Motor neuron (in vitro differentiated cells): Measurements from ENCODE around the gene TTC39A. TPM values are rescaled to one million over a fixed set of nuclear protein-coding genes. Genes with fewer than 3 reads are reported as not detected.

Source experiments
- ATAC-seq, 8 experiments: fragments of 200-7000 bp; cut with Tn5 transposase; replicated peaks in 6 of 8; 2 replicates each; pipeline ENCODE4 v1.8.0; 2021; ENCODE audit warnings: mild to moderate bottlenecking in 8 of 8, moderate library complexity in 8 of 8
- H3K27ac ChIP-seq, 2 donors: fragments of 250-450 bp; sonication (Bioruptor Pico); 2 replicates each; pipeline ENCODE4 v1.9.0; 2021; ENCODE audit warnings: antibody characterized with exemption in 2 of 2, mild to moderate bottlenecking in 2 of 2, moderate library complexity in 1 of 2
- H3K4me1 ChIP-seq, 2 donors: fragments of 250-450 bp; sonication (Bioruptor Pico); replicated peaks in 1 of 2; 2 replicates each; pipeline ENCODE4 v1.6.1; 2021; ENCODE audit warnings: antibody characterized with exemption in 2 of 2, mild to moderate bottlenecking in 2 of 2, moderate library complexity in 1 of 2
- H3K4me3 ChIP-seq, 5 donors: fragments of 250-450 bp; sonication (Bioruptor Pico); 2 replicates each; pipeline ENCODE4 v1.9.0; 2021; ENCODE audit warnings: antibody characterized with exemption in 5 of 5, mild to moderate bottlenecking in 5 of 5, moderate library complexity in 4 of 5
- WGBS, 10 experiments: fragments of 450-650 bp; shearing (Covaris generic); methylation state at CpG; one replicate each; pipeline ENCODE4 v1.0.0; 2022; 5-methylcytosine and 5-hydroxymethylcytosine counted together
- in situ Hi-C, 9 experiments: fragments of 400-800 bp; cut with MboI; loops; one replicate each; pipeline ENCODE4 v1.15.0; 2021; ENCODE audit warnings: low sequenced_read_pairs in 9 of 9, low pct_unique_long_range_greater_than_20kb in 2 of 9; ENCODE audit not compliant: unreplicated experiment in 9 of 9
- total RNA-seq, 8 experiments: library from RNA; unstranded; fragments of 300-600 nt; gene quantifications; 2 replicates each; pipeline versions ENCODE4 v1.2.3 to v1.2.4, GENCODE V29; 2022

Gene TTC39A
- 1 to 10 TPM; 1.1 to 4.8 (median 2.2) TPM for total RNA-seq

GRCh38 chr1:51330331-51331201 is at the start of gene TTC39A:
Gene TTC39A (minus strand): TSS chr1:51330562. CDS start chr1:51330477, 85 bp downstream.
- ATAC-seq = peak; percentile 6 to 62 (median 42)
- Histone ChIP-seq H3K4me3 (peak within 1 kb of the TSS; percentile 27 to 41 (median 39)), H3K4me1 (peaks cover 14 to 16% of the 10 kb centered on the region in 2 donors), H3K27ac (peak within 1 kb of the TSS; percentile 32 to 49)
- WGBS, 10 experiments = 0 to 53% methylated on average over 1 to 3 of the region's 87 CpGs; no CpG with 5 or more reads in 8 of the 10 experiments
- in situ Hi-C loops = loop anchor here in 1 of 9 experiments (25.0 kb wide), 1 partner anchor 207 kb away; no protein-coding TSS in a partner anchor

GRCh38 chr1:51378871-51379270 is 48.5 kb upstream of the TTC39A start:
- Histone ChIP-seq H3K4me3 (no peak overlapping the region), H3K27ac (no peak overlapping the region), H3K4me1 (no peaks in the 10 kb centered on the region)
- in situ Hi-C loops = no loop called here
- WGBS, 10 experiments = 85 to 100% (median 96%) methylated on average over 1 to 6 of the region's 6 CpGs; no CpG with 5 or more reads in 2 of the 10 experiments
- no peak for ATAC-seq

GRCh38 chr1:51373898-51374297 is 43.5 kb upstream of the TTC39A start:
- 79 to 100% (median 100%) methylated on average over 1 to 3 of the region's 3 CpGs; no CpG with 5 or more reads in 1 of the 10 experiments for WGBS, 10 experiments
- H3K4me3 ChIP-seq = no peak overlapping the region
- no peaks in the 10 kb centered on the region for H3K4me1 ChIP-seq
- no peak overlapping the region for H3K27ac ChIP-seq
- no peak for ATAC-seq
- in situ Hi-C loops = no loop called here

GRCh38 chr1:51372561-51372960 is 42.2 kb upstream of the TTC39A start:
- ATAC-seq = no peak
- in situ Hi-C loops = no loop called here
- H3K27ac ChIP-seq = no peak overlapping the region
- H3K4me1 ChIP-seq = no peaks in the 10 kb centered on the region
- H3K4me3 ChIP-seq = no peak overlapping the region

GRCh38 chr1:51369171-51369570 is 38.8 kb upstream of the TTC39A start:
- Histone ChIP-seq H3K4me1 (no peaks in the 10 kb centered on the region), H3K27ac (no peak overlapping the region), H3K4me3 (no peak overlapping the region)
- in situ Hi-C loops = no loop called here
- ATAC-seq = no peak
- WGBS, 10 experiments = 87 to 100% (median 95%) methylated on average over 1 to 4 of the region's 4 CpGs

- no peak for ATAC-seq
- in situ Hi-C loops = no loop called here
- no peak overlapping the region for H3K4me3 ChIP-seq
- no peak overlapping the region for H3K27ac ChIP-seq
- whole genome bisulfite sequencing, 10 experiments = 88 to 100% (median 100%) methylated on average over 1 of the region's 1 CpG; no CpG with 5 or more reads in 7 of the 10 experiments
- H3K4me1 ChIP-seq = no peaks in the 10 kb centered on the region
Measured at GRCh38 chr1:51365774-51366173, 35.4 kb upstream of the TTC39A start.

- in situ Hi-C loops = no loop called here
Measured at GRCh38 chr1:51359879-51360278, 29.5 kb upstream of the TTC39A start.

GRCh38 chr1:51355382-51355781 is 25.0 kb upstream of the TTC39A start:
- Histone ChIP-seq H3K4me1 (no peaks in the 10 kb centered on the region), H3K4me3 (no peak overlapping the region), H3K27ac (no peak overlapping the region)
- in situ Hi-C loops = no loop called here
- ATAC-seq = no peak
- WGBS, 10 experiments = 83 to 100% (median 93%) methylated on average over 1 of the region's 1 CpG

More at GRCh38 chr1:51359879-51360278, 29.5 kb upstream of the TTC39A start:
- ATAC-seq = peak in 2 of 8 experiments; percentile 74 to 88
- WGBS, 10 experiments = 25 to 100% (median 81%) methylated on average over 1 to 4 of the region's 4 CpGs; no CpG with 5 or more reads in 2 of the 10 experiments
- H3K27ac ChIP-seq = no peak overlapping the region
- H3K4me1 ChIP-seq = no peaks in the 10 kb centered on the region
- no peak overlapping the region for H3K4me3 ChIP-seq

GRCh38 chr1:51354416-51354815 is 24.1 kb upstream of the TTC39A start:
- peak in 1 of 8 experiments; percentile 72 for ATAC-seq
- Histone ChIP-seq H3K4me3 (no peak overlapping the region), H3K4me1 (no peaks in the 10 kb centered on the region), H3K27ac (no peak overlapping the region)
- in situ Hi-C loops = no loop called here
- WGBS, 10 experiments = 14 to 97% (median 85%) methylated on average over 1 to 3 of the region's 3 CpGs

- WGBS, 10 experiments = 83 to 100% (median 100%) methylated on average over 1 of the region's 1 CpG; no CpG with 5 or more reads in 5 of the 10 experiments
- no peak for ATAC-seq
- Histone ChIP-seq H3K4me3 (no peak overlapping the region), H3K27ac (no peak overlapping the region), H3K4me1 (no peaks in the 10 kb centered on the region)
- in situ Hi-C loops = no loop called here
Measured at GRCh38 chr1:51351907-51352306, 21.5 kb upstream of the TTC39A start.

GRCh38 chr1:51349862-51350261 is 19.5 kb upstream of the TTC39A start:
- H3K4me1 ChIP-seq = peaks cover 0 to under 1% of the 10 kb centered on the region in 2 donors
- ATAC-seq = no peak
- H3K27ac ChIP-seq = no peak overlapping the region
- H3K4me3 ChIP-seq = no peak overlapping the region
- in situ Hi-C loops = loop anchor here in 1 of 9 experiments (25.0 kb wide), 1 partner anchor 187 kb away; no protein-coding TSS in a partner anchor
- WGBS, 10 experiments = 80 to 100% (median 94%) methylated on average over 1 to 3 of the region's 3 CpGs; no CpG with 5 or more reads in 1 of the 10 experiments

- in situ Hi-C loops = loop anchor here in 1 of 9 experiments (25.0 kb wide), 1 partner anchor 189 kb away; no protein-coding TSS in a partner anchor
- Histone ChIP-seq H3K4me1 (peaks cover 0 to 3% of the 10 kb centered on the region in 2 donors), H3K27ac (no peak overlapping the region), H3K4me3 (no peak overlapping the region)
- ATAC-seq = no peak
Measured at GRCh38 chr1:51348147-51348527, 17.8 kb upstream of the TTC39A start.

- peaks cover 0 to 3% of the 10 kb centered on the region in 2 donors for H3K4me1 ChIP-seq
- H3K4me3 ChIP-seq = no peak overlapping the region
- no peak overlapping the region for H3K27ac ChIP-seq
- no peak for ATAC-seq
- 70 to 93% (median 85%) methylated on average over 2 to 6 of the region's 6 CpGs; no CpG with 5 or more reads in 1 of the 10 experiments for WGBS, 10 experiments
- in situ Hi-C loops = loop anchor here in 1 of 9 experiments (25.0 kb wide), 1 partner anchor 190 kb away; no protein-coding TSS in a partner anchor
Measured at GRCh38 chr1:51347398-51348146, 17.2 kb upstream of the TTC39A start.
